AG10803 (cell line): Measurements from ENCODE around the gene PIGK.

Experiments used
- DNase-seq: peaks from one replicate; pipeline ENCODE4 v3.0.0; 2010; ENCODE audit warnings: low read depth
- H3K4me3 ChIP-seq: 2 replicates; pipeline ENCODE4 v1.5.1; 2011; ENCODE audit warnings: mild to moderate bottlenecking, low read length, control low read depth
- CTCF ChIP-seq: conservative IDR thresholded peaks from 2 replicates; pipeline ENCODE4 v1.5.1; 2011; ENCODE audit warnings: mild to moderate bottlenecking, low read length, control low read depth, inconsistent platforms

Gene PIGK

GRCh38 chr1:77103486-77103885 is 115.7 kb downstream of the PIGK start:
- H3K4me3 ChIP-seq, result no peak overlapping the region
- TF ChIP-seq CTCF, result no peak
- no peak for DNase-seq

GRCh38 chr1:77100875-77101274 is 118.4 kb downstream of the PIGK start:
- no peak overlapping the region for H3K4me3 ChIP-seq
- TF ChIP-seq CTCF, result no peak
- DNase-seq, result peak; percentile 33

GRCh38 chr1:77096496-77097255 is 122.6 kb downstream of the PIGK start:
- no peak for TF ChIP-seq CTCF
- no peak overlapping the region for H3K4me3 ChIP-seq
- no peak for DNase-seq

- TF ChIP-seq CTCF, result no peak
- no peak overlapping the region for H3K4me3 ChIP-seq
- no peak for DNase-seq
These were observed 124.0 kb downstream of the PIGK start for GRCh38 chr1:77095236-77095635.

GRCh38 chr1:77089756-77090155 is 129.5 kb downstream of the PIGK start:
- TF ChIP-seq CTCF, result no peak
- no peak overlapping the region for H3K4me3 ChIP-seq
- DNase-seq, result no peak

- no peak for TF ChIP-seq CTCF
- H3K4me3 ChIP-seq, result no peak overlapping the region
- DNase-seq, result no peak
These were observed 134.1 kb downstream of the PIGK start for GRCh38 chr1:77085109-77085508.

- no peak for DNase-seq
- no peak for TF ChIP-seq CTCF
- no peak overlapping the region for H3K4me3 ChIP-seq
These were observed 134.8 kb downstream of the PIGK start for GRCh38 chr1:77084457-77084856.
